ENCODE measurements around the gene HECTD1.

DNA sequence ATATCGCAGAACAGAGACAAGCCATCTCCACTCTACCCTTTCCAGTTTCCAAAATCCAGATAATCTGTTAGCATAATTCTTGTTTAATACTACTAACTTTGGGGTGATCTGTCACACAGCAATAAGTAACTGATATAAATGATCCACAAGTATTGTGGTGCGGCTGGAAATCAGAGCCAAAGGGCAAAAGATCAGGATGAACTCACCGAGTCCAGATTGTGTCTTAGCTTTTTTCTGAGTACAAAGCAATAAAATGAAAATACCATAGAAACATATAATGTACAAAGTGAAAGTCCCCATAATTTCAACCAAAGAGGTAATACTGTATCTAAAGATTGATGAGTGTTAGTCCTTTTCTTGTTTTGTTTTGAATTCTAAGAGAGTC, 17.4 kb downstream of the HECTD1 start:
- TF ChIP-seq, protein P1, sequence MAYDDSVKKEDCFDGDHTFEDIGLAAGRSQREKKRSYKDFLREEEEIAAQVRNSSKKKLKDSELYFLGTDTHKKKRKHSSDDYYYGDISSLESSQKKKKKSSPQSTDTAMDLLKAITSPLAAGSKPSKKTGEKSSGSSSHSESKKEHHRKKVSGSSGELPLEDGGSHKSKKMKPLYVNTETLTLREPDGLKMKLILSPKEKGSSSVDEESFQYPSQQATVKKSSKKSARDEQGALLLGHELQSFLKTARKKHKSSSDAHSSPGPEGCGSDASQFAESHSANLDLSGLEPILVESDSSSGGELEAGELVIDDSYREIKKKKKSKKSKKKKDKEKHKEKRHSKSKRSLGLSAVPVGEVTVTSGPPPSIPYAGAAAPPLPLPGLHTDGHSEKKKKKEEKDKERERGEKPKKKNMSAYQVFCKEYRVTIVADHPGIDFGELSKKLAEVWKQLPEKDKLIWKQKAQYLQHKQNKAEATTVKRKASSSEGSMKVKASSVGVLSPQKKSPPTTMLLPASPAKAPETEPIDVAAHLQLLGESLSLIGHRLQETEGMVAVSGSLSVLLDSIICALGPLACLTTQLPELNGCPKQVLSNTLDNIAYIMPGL (CRISPR knock-in tag; IDR thresholded peaks at IDR 0.05) = no peak
- TF ChIP-seq, protein P2, sequence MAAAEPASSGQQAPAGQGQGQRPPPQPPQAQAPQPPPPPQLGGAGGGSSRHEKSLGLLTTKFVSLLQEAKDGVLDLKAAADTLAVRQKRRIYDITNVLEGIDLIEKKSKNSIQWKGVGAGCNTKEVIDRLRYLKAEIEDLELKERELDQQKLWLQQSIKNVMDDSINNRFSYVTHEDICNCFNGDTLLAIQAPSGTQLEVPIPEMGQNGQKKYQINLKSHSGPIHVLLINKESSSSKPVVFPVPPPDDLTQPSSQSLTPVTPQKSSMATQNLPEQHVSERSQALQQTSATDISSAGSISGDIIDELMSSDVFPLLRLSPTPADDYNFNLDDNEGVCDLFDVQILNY (CRISPR knock-in tag; IDR thresholded peaks at IDR 0.05) = no peak
- TF ChIP-seq NR1H2 (CRISPR knock-in tag; IDR thresholded peaks at IDR 0.05) (no peak), TEAD1 (CRISPR knock-in tag; IDR thresholded peaks at IDR 0.05) (no peak), ZNF263 (CRISPR knock-in tag; IDR thresholded peaks at IDR 0.05; ENCODE audit: low read depth) (no peak), JUN (CRISPR knock-in tag; IDR thresholded peaks at IDR 0.05) (no peak), ZNF317 (CRISPR knock-in tag; IDR thresholded peaks at IDR 0.05; ENCODE audit: borderline replicate concordance, low read depth) (no peak), RORB (CRISPR knock-in tag; IDR thresholded peaks at IDR 0.05) (no peak), CREB1 (CRISPR knock-in tag; IDR thresholded peaks at IDR 0.05) (no peak)
- TF ChIP-seq, protein P3, sequence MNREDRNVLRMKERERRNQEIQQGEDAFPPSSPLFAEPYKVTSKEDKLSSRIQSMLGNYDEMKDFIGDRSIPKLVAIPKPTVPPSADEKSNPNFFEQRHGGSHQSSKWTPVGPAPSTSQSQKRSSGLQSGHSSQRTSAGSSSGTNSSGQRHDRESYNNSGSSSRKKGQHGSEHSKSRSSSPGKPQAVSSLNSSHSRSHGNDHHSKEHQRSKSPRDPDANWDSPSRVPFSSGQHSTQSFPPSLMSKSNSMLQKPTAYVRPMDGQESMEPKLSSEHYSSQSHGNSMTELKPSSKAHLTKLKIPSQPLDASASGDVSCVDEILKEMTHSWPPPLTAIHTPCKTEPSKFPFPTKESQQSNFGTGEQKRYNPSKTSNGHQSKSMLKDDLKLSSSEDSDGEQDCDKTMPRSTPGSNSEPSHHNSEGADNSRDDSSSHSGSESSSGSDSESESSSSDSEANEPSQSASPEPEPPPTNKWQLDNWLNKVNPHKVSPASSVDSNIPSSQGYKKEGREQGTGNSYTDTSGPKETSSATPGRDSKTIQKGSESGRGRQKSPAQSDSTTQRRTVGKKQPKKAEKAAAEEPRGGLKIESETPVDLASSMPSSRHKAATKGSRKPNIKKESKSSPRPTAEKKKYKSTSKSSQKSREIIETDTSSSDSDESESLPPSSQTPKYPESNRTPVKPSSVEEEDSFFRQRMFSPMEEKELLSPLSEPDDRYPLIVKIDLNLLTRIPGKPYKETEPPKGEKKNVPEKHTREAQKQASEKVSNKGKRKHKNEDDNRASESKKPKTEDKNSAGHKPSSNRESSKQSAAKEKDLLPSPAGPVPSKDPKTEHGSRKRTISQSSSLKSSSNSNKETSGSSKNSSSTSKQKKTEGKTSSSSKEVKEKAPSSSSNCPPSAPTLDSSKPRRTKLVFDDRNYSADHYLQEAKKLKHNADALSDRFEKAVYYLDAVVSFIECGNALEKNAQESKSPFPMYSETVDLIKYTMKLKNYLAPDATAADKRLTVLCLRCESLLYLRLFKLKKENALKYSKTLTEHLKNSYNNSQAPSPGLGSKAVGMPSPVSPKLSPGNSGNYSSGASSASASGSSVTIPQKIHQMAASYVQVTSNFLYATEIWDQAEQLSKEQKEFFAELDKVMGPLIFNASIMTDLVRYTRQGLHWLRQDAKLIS (CRISPR knock-in tag; IDR thresholded peaks at IDR 0.05; ENCODE audit: borderline replicate concordance) = no peak
- TF ChIP-seq, protein P4, sequence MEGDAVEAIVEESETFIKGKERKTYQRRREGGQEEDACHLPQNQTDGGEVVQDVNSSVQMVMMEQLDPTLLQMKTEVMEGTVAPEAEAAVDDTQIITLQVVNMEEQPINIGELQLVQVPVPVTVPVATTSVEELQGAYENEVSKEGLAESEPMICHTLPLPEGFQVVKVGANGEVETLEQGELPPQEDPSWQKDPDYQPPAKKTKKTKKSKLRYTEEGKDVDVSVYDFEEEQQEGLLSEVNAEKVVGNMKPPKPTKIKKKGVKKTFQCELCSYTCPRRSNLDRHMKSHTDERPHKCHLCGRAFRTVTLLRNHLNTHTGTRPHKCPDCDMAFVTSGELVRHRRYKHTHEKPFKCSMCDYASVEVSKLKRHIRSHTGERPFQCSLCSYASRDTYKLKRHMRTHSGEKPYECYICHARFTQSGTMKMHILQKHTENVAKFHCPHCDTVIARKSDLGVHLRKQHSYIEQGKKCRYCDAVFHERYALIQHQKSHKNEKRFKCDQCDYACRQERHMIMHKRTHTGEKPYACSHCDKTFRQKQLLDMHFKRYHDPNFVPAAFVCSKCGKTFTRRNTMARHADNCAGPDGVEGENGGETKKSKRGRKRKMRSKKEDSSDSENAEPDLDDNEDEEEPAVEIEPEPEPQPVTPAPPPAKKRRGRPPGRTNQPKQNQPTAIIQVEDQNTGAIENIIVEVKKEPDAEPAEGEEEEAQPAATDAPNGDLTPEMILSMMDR (IDR thresholded peaks at IDR 0.05) = no peak
- TF ChIP-seq, protein P5, sequence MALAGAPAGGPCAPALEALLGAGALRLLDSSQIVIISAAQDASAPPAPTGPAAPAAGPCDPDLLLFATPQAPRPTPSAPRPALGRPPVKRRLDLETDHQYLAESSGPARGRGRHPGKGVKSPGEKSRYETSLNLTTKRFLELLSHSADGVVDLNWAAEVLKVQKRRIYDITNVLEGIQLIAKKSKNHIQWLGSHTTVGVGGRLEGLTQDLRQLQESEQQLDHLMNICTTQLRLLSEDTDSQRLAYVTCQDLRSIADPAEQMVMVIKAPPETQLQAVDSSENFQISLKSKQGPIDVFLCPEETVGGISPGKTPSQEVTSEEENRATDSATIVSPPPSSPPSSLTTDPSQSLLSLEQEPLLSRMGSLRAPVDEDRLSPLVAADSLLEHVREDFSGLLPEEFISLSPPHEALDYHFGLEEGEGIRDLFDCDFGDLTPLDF (CRISPR knock-in tag; IDR thresholded peaks at IDR 0.05) = no peak
- TF ChIP-seq, protein P6, sequence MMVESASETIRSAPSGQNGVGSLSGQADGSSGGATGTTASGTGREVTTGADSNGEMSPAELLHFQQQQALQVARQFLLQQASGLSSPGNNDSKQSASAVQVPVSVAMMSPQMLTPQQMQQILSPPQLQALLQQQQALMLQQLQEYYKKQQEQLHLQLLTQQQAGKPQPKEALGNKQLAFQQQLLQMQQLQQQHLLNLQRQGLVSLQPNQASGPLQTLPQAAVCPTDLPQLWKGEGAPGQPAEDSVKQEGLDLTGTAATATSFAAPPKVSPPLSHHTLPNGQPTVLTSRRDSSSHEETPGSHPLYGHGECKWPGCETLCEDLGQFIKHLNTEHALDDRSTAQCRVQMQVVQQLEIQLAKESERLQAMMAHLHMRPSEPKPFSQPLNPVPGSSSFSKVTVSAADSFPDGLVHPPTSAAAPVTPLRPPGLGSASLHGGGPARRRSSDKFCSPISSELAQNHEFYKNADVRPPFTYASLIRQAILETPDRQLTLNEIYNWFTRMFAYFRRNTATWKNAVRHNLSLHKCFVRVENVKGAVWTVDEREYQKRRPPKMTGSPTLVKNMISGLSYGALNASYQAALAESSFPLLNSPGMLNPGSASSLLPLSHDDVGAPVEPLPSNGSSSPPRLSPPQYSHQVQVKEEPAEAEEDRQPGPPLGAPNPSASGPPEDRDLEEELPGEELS (CRISPR knock-in tag; IDR thresholded peaks at IDR 0.05) = no peak
- TF ChIP-seq, protein P7, sequence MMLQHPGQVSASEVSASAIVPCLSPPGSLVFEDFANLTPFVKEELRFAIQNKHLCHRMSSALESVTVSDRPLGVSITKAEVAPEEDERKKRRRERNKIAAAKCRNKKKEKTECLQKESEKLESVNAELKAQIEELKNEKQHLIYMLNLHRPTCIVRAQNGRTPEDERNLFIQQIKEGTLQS (CRISPR knock-in tag; conservative IDR thresholded peaks at IDR 0.05) = no peak

All from WTC11 (cell line).